ENCODE data around the gene SMC2. TPM values are rescaled to one million over a fixed set of nuclear protein-coding genes. Genes with fewer than 3 reads are reported as not detected.

SMC2 gene
- total RNA-seq, 2 experiments from 2014 or later, result 64.4 to 66.4 TPM

DNA sequence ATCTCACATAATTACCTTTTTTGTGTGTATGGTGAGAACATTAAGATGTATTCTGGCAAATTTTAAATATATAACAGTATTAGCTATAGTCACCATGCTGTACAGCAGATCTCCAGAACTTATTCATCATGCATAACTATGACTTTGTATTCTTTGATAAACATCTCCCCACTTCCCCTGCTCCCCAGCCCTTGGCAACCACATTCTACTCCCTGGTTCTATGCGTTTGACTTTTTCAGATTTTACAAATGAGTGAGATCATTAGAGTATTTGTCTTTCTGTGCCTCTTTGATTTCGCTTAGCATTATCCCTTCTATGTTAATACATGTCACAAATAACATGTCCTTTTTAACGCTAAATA lies 49.4 kb downstream of the SMC2 start:
- POLR2A ChIA-PET, result no interaction called here

DNA sequence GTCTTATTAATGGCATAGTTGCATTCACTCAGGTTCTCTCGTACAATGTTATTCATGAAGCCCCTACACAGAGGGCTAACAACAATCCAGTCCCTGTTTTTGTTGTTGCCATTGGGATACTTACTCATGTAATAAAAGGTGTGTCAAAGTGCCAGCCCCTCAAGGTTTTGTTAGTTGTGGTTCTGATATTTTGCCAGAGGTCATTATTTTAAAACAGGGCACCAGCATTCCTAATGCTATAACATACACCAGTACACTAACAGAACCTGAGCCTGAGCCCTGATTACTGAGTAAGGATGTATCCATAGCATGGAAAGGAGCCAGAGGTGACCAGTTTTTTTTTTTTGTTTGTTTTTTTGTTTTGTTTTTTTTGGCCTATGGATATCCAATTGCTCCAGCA lies 50.2 kb downstream of the SMC2 start:
- DNase-seq (no peak), ATAC-seq (no peak)
- ChIA-PET POLR2A (no interaction called here), CTCF (no interaction called here)
- Mint-ChIP-seq H3K4me3 (no peak overlapping the region), H3K27ac (no peak overlapping the region), H3K4me1 (ENCODE audit: low read depth) (no peaks in the 10 kb centered on the region), H3K36me3 (ENCODE audit: low read depth) (peaks cover 19% of the 10 kb centered on the region), H3K9me3 (no peaks in the 10 kb centered on the region), H3K27me3 (no peaks in the 10 kb centered on the region)
- TF ChIP-seq, protein P1, sequence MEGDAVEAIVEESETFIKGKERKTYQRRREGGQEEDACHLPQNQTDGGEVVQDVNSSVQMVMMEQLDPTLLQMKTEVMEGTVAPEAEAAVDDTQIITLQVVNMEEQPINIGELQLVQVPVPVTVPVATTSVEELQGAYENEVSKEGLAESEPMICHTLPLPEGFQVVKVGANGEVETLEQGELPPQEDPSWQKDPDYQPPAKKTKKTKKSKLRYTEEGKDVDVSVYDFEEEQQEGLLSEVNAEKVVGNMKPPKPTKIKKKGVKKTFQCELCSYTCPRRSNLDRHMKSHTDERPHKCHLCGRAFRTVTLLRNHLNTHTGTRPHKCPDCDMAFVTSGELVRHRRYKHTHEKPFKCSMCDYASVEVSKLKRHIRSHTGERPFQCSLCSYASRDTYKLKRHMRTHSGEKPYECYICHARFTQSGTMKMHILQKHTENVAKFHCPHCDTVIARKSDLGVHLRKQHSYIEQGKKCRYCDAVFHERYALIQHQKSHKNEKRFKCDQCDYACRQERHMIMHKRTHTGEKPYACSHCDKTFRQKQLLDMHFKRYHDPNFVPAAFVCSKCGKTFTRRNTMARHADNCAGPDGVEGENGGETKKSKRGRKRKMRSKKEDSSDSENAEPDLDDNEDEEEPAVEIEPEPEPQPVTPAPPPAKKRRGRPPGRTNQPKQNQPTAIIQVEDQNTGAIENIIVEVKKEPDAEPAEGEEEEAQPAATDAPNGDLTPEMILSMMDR (IDR thresholded peaks at IDR 0.05), result no peak
- intact Hi-C loops (cut with micrococcal nuclease), result no loop called here

More for the DNA sequence above, 49.4 kb downstream of the SMC2 start:
- TF ChIP-seq, protein P1 (IDR thresholded peaks at IDR 0.05), result no peak
- CTCF ChIA-PET, result no interaction called here
- intact Hi-C loops (cut with micrococcal nuclease), result no loop called here
- H3K36me3 Mint-ChIP-seq (ENCODE audit: low read depth), result peaks cover 22% of the 10 kb centered on the region
- H3K27me3 Mint-ChIP-seq, result no peaks in the 10 kb centered on the region
- no peak for DNase-seq
- H3K27ac Mint-ChIP-seq, result no peak overlapping the region
- no peak for ATAC-seq
- no peak overlapping the region for H3K4me3 Mint-ChIP-seq
- H3K4me1 Mint-ChIP-seq (ENCODE audit: low read depth), result no peaks in the 10 kb centered on the region
- no peaks in the 10 kb centered on the region for H3K9me3 Mint-ChIP-seq

DNA sequence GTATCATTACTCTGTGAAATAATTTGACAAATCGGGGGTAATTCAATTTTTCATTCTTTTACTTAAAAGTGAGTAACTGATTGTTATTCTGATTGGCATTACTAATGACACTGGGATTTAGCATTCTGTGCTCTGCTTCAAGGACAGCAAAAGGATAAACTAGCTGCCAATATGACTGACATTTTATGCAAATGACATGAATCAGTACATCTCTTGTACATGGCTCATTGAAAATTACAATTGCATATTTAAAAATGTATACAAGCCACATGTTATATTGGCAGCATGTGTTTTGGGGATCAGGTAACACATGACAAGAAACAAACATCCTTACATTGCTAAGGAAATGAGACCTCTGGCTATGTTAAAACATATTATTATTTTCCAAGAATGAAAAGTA lies 79.0 kb downstream of the SMC2 start:
- peaks cover 3% of the 10 kb centered on the region for H3K27me3 Mint-ChIP-seq
- H3K4me1 Mint-ChIP-seq (ENCODE audit: low read depth), result no peaks in the 10 kb centered on the region
- H3K9me3 Mint-ChIP-seq, result peaks cover 2% of the 10 kb centered on the region
- H3K27ac Mint-ChIP-seq, result no peak overlapping the region
- no peak overlapping the region for H3K4me3 Mint-ChIP-seq
- ChIA-PET POLR2A (no interaction called here), CTCF (no interaction called here)
- ATAC-seq (no peak), DNase-seq (no peak)
- no peaks in the 10 kb centered on the region for H3K36me3 Mint-ChIP-seq (ENCODE audit: low read depth)
- TF ChIP-seq, protein P1 (IDR thresholded peaks at IDR 0.05), result no peak
- intact Hi-C loops (cut with micrococcal nuclease), result no loop called here

DNA sequence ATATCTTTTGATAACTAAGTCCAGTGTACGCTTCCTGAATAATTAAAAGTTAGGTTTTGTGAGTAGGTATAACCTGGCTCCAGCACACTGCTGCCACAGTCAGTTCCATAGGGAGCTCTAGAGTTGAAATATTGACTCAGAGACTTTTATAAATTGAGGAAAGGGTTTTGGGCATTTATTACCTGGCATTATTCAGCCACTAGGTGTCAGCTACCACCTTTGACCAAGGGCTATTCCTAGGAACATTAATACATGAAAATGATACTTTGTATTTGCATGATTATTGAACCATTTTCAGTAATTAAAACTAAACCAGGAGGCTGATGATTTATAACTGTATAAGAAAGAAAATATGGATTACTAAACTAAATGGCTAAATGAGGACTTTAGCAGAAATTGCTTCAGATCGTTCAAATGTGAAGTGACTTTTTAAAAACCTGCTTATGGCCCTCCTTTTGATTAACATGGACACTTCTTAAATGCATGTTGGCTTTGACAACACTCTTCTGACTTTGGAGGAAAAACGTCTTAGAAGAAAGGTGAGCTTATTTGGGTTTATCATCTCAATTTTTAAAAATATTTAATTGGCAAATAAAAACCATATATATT lies 83.0 kb downstream of the SMC2 start:
- H3K36me3 Mint-ChIP-seq (ENCODE audit: low read depth), result no peaks in the 10 kb centered on the region
- no peak for ATAC-seq

DNA sequence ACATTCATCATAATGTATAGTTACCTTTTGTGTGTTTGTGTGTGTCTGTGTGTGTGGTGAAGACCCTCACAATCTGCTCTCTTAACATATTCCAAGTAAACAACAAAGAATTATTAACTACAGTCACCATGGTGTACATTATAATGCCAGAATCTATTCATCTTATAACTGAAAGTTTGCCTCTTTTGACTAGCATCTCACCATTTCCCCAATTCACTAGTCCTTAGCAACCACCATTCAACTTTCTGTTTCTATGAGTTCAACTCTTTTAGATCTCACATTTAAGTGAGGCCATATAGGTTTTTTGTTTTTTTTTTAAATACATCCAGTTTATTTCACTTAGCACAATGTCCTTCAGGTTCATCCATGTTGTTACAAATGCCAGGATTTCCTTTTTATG lies 83.6 kb downstream of the SMC2 start:
- Mint-ChIP-seq H3K4me1 (ENCODE audit: low read depth) (no peaks in the 10 kb centered on the region), H3K27ac (no peak overlapping the region), H3K36me3 (ENCODE audit: low read depth) (no peaks in the 10 kb centered on the region), H3K9me3 (no peaks in the 10 kb centered on the region), H3K4me3 (no peak overlapping the region), H3K27me3 (no peaks in the 10 kb centered on the region)
- DNase-seq, result no peak
- ChIA-PET CTCF (interaction anchor here (1.4 to 1.8 kb wide), 3 partner anchors 9 to 563 kb away, joined by 3 to 4 read pairs (median 4); no protein-coding TSS in a partner anchor), POLR2A (no interaction called here)
- TF ChIP-seq, protein P1 (IDR thresholded peaks at IDR 0.05), result no peak
- no peak for ATAC-seq
- intact Hi-C loops (cut with micrococcal nuclease), result no loop called here

More for the DNA sequence above, 83.0 kb downstream of the SMC2 start:
- Mint-ChIP-seq H3K4me1 (ENCODE audit: low read depth) (no peaks in the 10 kb centered on the region), H3K4me3 (no peak overlapping the region), H3K27ac (no peak overlapping the region), H3K27me3 (no peaks in the 10 kb centered on the region), H3K9me3 (no peaks in the 10 kb centered on the region)
- ChIA-PET POLR2A (no interaction called here), CTCF (interaction anchor here (1.4 to 1.8 kb wide), 3 partner anchors 10 to 563 kb away, joined by 3 to 4 read pairs (median 4); no protein-coding TSS in a partner anchor)
- DNase-seq, result no peak
- intact Hi-C loops (cut with micrococcal nuclease), result no loop called here
- TF ChIP-seq, protein P1 (IDR thresholded peaks at IDR 0.05), result peak; percentile 42

Measured in activated CD8-positive, alpha-beta T cell treated with anti-CD3 and anti-CD28 coated beads for 36 hours (primary cell).